SK-N-SH treated with all-trans-retinoic acid at 6 μM for 48 hours (cell line): Measurements from ENCODE around the gene NPAS2.

Source experiments
- ATAC-seq: fragments of 200-7000 bp; cut with Tn5 transposase; 3 replicates; pipeline ENCODE4 v1.9.1; 2020; ENCODE audit warnings: mild to moderate bottlenecking, moderate library complexity
- CSDC2 ChIP-seq: fragments of 250-450 bp; sonication (Bioruptor Pico); IDR thresholded peaks from 2 replicates; pipeline ENCODE4 v1.5.0; 2020; ENCODE audit warnings: mild to moderate bottlenecking, moderate library complexity
- ESRRG ChIP-seq: fragments of 250-450 bp; sonication (Bioruptor Pico); IDR thresholded peaks from 2 replicates; pipeline ENCODE4 v1.6.1; 2021; ENCODE audit warnings: mild to moderate bottlenecking
- GLIS3 ChIP-seq: fragments of 250-450 bp; sonication (Bioruptor Pico); IDR thresholded peaks from 2 replicates; pipeline ENCODE4 v1.5.0; 2020; ENCODE audit warnings: mild to moderate bottlenecking, moderate library complexity
- ISL1 ChIP-seq: fragments of 250-450 bp; sonication (Bioruptor Pico); IDR thresholded peaks from 2 replicates; pipeline ENCODE4 v2.1.2; 2022; ENCODE audit warnings: mild to moderate bottlenecking, moderate library complexity
- OSR1 ChIP-seq: fragments of 250-450 bp; sonication (Bioruptor Pico); IDR thresholded peaks from 2 replicates; pipeline ENCODE4 v1.8.0; 2022; ENCODE audit warnings: moderate library complexity, mild to moderate bottlenecking, inconsistent platforms
- PPARA ChIP-seq: fragments of 250-450 bp; sonication (Bioruptor Pico); IDR thresholded peaks from 2 replicates; pipeline ENCODE4 v1.5.0; 2020; ENCODE audit warnings: mild to moderate bottlenecking, borderline replicate concordance
- RARB ChIP-seq: fragments of 250-450 bp; sonication (Bioruptor Pico); IDR thresholded peaks from 2 replicates; pipeline ENCODE4 v1.8.0; 2021; ENCODE audit warnings: mild to moderate bottlenecking, moderate library complexity
- SNAI2 ChIP-seq: fragments of 250-450 bp; sonication (Bioruptor Pico); IDR thresholded peaks from 2 replicates; pipeline ENCODE4 v1.5.0; 2020; ENCODE audit warnings: mild to moderate bottlenecking, moderate library complexity
- TCF4 ChIP-seq: fragments of 250-450 bp; sonication (Bioruptor Pico); IDR thresholded peaks from 2 replicates; pipeline ENCODE4 v1.8.0; 2021; ENCODE audit warnings: mild to moderate bottlenecking, moderate library complexity, borderline replicate concordance
- ZC3H10 ChIP-seq: fragments of 250-450 bp; sonication (Bioruptor Pico); IDR thresholded peaks from 2 replicates; pipeline ENCODE4 v1.5.1; 2021; ENCODE audit warnings: mild to moderate bottlenecking, moderate library complexity
- ZFP3 ChIP-seq: fragments of 250-450 bp; sonication (Bioruptor Pico); IDR thresholded peaks from 2 replicates; pipeline ENCODE4 v1.5.0; 2020; ENCODE audit warnings: mild to moderate bottlenecking, moderate library complexity
- ZFP30 ChIP-seq: fragments of 450-650 bp; formaldehyde crosslinking; IDR thresholded peaks from 2 replicates; pipeline ENCODE4 v1.5.0; 2022; ENCODE audit warnings: mild to moderate bottlenecking, moderate library complexity
- ZNF565 ChIP-seq: fragments of 450-650 bp; formaldehyde crosslinking; conservative IDR thresholded peaks from 2 replicates; pipeline ENCODE4 v1.5.0; 2020; ENCODE audit warnings: low read depth, mild to moderate bottlenecking, moderate library complexity
- ZNF70 ChIP-seq: fragments of 450-650 bp; formaldehyde crosslinking; IDR thresholded peaks from 2 replicates; pipeline ENCODE4 v1.5.0; 2020; ENCODE audit warnings: mild to moderate bottlenecking, moderate library complexity
- ZNF8 ChIP-seq: fragments of 450-650 bp; formaldehyde crosslinking; IDR thresholded peaks from 2 replicates; pipeline ENCODE4 v1.5.0; 2020; ENCODE audit warnings: mild to moderate bottlenecking, moderate library complexity
- TF ChIP-seq, protein P1 (sequence below): fragments of 250-450 bp; sonication (Bioruptor Pico); IDR thresholded peaks from 2 replicates; pipeline ENCODE4 v1.8.0; 2020; ENCODE audit warnings: mild to moderate bottlenecking, moderate library complexity, borderline replicate concordance
- TF ChIP-seq, protein P2 (sequence below): fragments of 250-450 bp; sonication (Bioruptor Pico); IDR thresholded peaks from 2 replicates; pipeline ENCODE4 v1.8.0; 2021; ENCODE audit warnings: low read depth, mild to moderate bottlenecking, moderate library complexity, borderline replicate concordance
- TF ChIP-seq, protein P3 (sequence below): fragments of 250-450 bp; sonication (Bioruptor Pico); IDR thresholded peaks from 2 replicates; pipeline ENCODE4 v1.5.1; 2021; ENCODE audit warnings: mild to moderate bottlenecking, moderate library complexity
- TF ChIP-seq, protein P4 (sequence below): fragments of 250-450 bp; sonication (Bioruptor Pico); IDR thresholded peaks from 2 replicates; pipeline ENCODE4 v1.5.0; 2020; ENCODE audit warnings: mild to moderate bottlenecking, moderate library complexity

Gene NPAS2

DNA sequence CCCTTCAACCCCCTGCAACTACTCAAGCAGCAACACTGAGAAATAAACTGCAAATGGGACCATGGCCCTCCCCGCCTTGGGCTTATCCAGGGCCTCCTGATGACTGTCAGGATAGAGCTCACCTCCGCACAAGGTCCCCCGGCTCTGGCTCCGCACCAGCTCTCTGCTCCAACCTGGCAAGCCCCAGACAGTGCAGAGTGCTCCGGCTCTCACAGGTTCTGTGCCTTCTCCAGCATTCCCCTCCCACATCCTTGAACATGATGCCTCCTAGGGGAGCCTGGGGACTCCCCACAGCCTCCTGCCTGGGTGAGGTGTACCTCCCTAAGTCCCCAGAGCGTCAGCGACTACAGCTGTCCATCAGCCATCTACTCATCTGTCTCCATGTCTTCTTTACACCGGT lies 26.7 kb upstream of the NPAS2 start:
- TF ChIP-seq ZFP3 (CRISPR knock-in tag) (no peak), TCF4 (CRISPR knock-in tag) (no peak), ISL1 (CRISPR knock-in tag) (no peak), ESRRG (CRISPR knock-in tag) (no peak), GLIS3 (CRISPR knock-in tag) (no peak), ZNF565 (CRISPR knock-in tag) (no peak)
- TF ChIP-seq, protein P1, sequence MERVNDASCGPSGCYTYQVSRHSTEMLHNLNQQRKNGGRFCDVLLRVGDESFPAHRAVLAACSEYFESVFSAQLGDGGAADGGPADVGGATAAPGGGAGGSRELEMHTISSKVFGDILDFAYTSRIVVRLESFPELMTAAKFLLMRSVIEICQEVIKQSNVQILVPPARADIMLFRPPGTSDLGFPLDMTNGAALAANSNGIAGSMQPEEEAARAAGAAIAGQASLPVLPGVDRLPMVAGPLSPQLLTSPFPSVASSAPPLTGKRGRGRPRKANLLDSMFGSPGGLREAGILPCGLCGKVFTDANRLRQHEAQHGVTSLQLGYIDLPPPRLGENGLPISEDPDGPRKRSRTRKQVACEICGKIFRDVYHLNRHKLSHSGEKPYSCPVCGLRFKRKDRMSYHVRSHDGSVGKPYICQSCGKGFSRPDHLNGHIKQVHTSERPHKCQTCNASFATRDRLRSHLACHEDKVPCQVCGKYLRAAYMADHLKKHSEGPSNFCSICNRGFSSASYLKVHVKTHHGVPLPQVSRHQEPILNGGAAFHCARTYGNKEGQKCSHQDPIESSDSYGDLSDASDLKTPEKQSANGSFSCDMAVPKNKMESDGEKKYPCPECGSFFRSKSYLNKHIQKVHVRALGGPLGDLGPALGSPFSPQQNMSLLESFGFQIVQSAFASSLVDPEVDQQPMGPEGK, result no peak
- ATAC-seq, result peak; percentile 58

DNA sequence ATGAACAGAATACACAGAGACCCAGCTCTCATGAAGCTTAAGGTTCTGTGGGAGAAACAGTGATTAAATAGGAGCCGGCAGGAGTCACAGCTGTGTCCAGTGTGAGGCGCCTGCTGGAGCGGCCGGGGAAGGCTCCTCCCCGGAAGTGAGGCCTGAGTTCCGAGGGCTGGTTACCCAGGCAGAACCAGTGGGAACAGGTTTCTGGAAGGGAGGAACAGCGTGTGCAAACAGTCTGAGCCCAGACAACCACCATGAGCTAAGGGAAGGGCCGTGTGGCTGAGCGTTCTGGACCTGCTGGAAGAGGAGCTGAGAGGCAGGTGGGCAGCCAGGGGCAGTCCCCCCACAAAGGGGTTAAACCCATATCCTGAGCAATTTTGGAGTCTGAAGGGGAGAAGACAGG lies 26.0 kb upstream of the NPAS2 start:
- ATAC-seq, result peak; percentile 77
- no peak for TF ChIP-seq ZFP3 (CRISPR knock-in tag)
- TF ChIP-seq, protein P2, sequence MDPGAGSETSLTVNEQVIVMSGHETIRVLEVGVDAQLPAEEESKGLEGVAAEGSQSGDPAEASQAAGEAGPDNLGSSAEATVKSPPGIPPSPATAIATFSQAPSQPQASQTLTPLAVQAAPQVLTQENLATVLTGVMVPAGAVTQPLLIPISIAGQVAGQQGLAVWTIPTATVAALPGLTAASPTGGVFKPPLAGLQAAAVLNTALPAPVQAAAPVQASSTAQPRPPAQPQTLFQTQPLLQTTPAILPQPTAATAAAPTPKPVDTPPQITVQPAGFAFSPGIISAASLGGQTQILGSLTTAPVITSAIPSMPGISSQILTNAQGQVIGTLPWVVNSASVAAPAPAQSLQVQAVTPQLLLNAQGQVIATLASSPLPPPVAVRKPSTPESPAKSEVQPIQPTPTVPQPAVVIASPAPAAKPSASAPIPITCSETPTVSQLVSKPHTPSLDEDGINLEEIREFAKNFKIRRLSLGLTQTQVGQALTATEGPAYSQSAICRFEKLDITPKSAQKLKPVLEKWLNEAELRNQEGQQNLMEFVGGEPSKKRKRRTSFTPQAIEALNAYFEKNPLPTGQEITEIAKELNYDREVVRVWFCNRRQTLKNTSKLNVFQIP (CRISPR knock-in tag), result no peak
- TF ChIP-seq, protein P1, result no peak

DNA sequence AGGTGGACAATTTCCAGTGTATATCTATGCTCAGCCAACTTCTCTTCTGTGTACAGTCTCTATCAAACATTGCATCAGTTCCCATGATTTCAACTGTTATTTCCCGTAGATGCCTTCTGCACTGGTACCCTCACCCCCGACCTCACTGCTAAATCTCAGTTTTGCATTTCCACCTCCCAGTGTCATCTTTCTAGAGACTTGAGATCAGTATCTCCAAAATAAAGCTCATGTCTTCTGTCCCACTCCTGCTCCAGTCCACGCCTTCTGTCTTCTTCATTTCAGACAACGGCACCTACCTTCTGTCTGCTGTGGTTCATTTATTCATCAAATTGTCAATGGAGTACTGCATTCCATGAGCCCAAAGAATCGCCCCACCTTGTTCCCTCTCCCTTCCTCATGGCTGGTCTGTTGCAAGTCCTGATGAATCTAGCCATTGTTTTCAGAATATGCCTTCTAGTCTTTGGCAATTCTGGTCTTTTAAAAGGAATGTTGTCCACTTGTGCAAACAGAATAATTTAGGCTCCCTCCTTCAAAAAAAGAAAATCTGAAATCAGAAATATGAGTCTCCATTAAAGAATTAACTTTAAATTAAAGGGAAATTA lies 23.3 kb upstream of the NPAS2 start:
- no peak for ATAC-seq
- TF ChIP-seq, protein P3, sequence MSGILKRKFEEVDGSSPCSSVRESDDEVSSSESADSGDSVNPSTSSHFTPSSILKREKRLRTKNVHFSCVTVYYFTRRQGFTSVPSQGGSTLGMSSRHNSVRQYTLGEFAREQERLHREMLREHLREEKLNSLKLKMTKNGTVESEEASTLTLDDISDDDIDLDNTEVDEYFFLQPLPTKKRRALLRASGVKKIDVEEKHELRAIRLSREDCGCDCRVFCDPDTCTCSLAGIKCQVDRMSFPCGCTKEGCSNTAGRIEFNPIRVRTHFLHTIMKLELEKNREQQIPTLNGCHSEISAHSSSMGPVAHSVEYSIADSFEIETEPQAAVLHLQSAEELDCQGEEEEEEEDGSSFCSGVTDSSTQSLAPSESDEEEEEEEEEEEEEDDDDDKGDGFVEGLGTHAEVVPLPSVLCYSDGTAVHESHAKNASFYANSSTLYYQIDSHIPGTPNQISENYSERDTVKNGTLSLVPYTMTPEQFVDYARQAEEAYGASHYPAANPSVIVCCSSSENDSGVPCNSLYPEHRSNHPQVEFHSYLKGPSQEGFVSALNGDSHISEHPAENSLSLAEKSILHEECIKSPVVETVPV, result no peak
- TF ChIP-seq ESRRG (CRISPR knock-in tag) (no peak), CSDC2 (CRISPR knock-in tag) (no peak), ISL1 (CRISPR knock-in tag) (no peak), ZC3H10 (CRISPR knock-in tag) (no peak), PPARA (CRISPR knock-in tag) (no peak), ZNF565 (CRISPR knock-in tag) (no peak), ZNF70 (CRISPR knock-in tag) (no peak), RARB (CRISPR knock-in tag) (no peak), SNAI2 (CRISPR knock-in tag) (no peak), ZFP30 (CRISPR knock-in tag) (no peak), OSR1 (no peak), ZNF8 (no peak)
- TF ChIP-seq, protein P4, sequence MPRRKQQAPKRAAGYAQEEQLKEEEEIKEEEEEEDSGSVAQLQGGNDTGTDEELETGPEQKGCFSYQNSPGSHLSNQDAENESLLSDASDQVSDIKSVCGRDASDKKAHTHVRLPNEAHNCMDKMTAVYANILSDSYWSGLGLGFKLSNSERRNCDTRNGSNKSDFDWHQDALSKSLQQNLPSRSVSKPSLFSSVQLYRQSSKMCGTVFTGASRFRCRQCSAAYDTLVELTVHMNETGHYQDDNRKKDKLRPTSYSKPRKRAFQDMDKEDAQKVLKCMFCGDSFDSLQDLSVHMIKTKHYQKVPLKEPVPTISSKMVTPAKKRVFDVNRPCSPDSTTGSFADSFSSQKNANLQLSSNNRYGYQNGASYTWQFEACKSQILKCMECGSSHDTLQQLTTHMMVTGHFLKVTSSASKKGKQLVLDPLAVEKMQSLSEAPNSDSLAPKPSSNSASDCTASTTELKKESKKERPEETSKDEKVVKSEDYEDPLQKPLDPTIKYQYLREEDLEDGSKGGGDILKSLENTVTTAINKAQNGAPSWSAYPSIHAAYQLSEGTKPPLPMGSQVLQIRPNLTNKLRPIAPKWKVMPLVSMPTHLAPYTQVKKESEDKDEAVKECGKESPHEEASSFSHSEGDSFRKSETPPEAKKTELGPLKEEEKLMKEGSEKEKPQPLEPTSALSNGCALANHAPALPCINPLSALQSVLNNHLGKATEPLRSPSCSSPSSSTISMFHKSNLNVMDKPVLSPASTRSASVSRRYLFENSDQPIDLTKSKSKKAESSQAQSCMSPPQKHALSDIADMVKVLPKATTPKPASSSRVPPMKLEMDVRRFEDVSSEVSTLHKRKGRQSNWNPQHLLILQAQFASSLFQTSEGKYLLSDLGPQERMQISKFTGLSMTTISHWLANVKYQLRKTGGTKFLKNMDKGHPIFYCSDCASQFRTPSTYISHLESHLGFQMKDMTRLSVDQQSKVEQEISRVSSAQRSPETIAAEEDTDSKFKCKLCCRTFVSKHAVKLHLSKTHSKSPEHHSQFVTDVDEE (CRISPR knock-in tag), result no peak
- TF ChIP-seq, protein P1, result no peak
- TF ChIP-seq, all 23 proteins: peak for 0
